ENCODE measurements around the gene IWS1. TPM values are rescaled to one million over a fixed set of nuclear protein-coding genes. Genes with fewer than 3 reads are reported as not detected.

The IWS1 gene
- total and polyA plus RNA-seq, 10 donors: 18.8 to 59.7 (median 43.3) TPM

DNA sequence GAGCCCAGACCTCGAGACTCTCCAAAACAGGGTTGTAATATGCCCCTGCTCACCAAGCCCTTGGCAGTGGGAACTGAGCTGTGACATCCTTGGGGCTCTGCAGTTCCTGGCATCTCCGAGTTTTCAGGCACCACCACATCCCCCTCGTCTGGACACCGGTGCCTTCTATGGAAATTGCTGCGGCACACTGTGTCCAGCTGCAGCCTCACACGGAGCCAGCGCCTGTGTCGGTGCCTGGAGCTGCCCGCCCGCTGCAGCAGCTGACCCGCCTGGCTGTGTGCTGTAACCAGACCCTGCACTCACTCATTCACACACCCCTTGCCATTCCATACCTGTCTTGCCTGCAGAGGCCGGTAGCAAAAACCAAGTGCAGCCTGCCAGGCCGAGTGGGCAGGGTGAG is 11.8 kb downstream of the IWS1 start:
- Histone ChIP-seq H3K36me3 (peaks cover 0 to 87% (median 27%) of the 10 kb centered on the region in 6 donors), H3K9me3 (no peaks in the 10 kb centered on the region), H3K4me1 (peaks cover 8 to 81% (median 56%) of the 10 kb centered on the region in 6 donors), H3K27me3 (replicated peaks in 1 of 7) (no peaks in the 10 kb centered on the region), H3K27ac (peak overlapping the region in 5 of 8 donors; percentile 44 to 67 (median 61)), H3K4me3 (no peak overlapping the region)
- DNase-seq: no peak
- TF ChIP-seq POLR2AphosphoS5 (IDR thresholded peaks at IDR 0.05): peak in 1 of 3 donors; percentile 59
- TF ChIP-seq POLR2A (IDR thresholded peaks at IDR 0.05): no peak
- WGBS, 5 donors: 91 to 95% (median 92%) methylated on average over 13 of the region's 13 CpGs
- intact Hi-C loops (cut with DNase I; ENCODE audit: low total_unique reads): no loop called here

DNA sequence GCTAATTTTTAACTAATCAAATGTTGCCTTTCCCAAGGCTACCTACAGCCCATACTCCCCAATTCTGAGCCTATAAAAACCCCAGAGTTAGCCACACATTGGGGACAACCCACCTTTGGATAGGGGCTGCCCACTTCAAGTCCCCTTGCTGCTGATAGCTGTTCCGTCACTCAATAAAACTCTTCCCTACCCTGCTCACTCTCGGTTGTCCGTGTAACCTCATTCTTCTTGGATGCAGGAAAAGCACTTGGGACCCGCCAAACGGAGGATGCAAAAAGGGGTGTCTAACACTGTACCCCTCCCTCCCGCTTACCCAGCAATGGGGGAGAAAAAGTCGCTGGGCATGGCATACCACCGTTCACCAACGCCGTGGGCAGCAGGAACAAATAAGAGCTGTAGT is 12.2 kb downstream of the IWS1 start:
- TF ChIP-seq POLR2A (IDR thresholded peaks at IDR 0.05): no peak
- no peak for TF ChIP-seq POLR2AphosphoS5 (IDR thresholded peaks at IDR 0.05)
- TF ChIP-seq, protein P1, sequence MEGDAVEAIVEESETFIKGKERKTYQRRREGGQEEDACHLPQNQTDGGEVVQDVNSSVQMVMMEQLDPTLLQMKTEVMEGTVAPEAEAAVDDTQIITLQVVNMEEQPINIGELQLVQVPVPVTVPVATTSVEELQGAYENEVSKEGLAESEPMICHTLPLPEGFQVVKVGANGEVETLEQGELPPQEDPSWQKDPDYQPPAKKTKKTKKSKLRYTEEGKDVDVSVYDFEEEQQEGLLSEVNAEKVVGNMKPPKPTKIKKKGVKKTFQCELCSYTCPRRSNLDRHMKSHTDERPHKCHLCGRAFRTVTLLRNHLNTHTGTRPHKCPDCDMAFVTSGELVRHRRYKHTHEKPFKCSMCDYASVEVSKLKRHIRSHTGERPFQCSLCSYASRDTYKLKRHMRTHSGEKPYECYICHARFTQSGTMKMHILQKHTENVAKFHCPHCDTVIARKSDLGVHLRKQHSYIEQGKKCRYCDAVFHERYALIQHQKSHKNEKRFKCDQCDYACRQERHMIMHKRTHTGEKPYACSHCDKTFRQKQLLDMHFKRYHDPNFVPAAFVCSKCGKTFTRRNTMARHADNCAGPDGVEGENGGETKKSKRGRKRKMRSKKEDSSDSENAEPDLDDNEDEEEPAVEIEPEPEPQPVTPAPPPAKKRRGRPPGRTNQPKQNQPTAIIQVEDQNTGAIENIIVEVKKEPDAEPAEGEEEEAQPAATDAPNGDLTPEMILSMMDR (IDR thresholded peaks at IDR 0.05 in 8 of 11, conservative IDR thresholded peaks at IDR 0.05 in 3 of 11): no peak
- no peaks in the 10 kb centered on the region for H3K27me3 ChIP-seq (replicated peaks in 1 of 7)
- no peak for DNase-seq
- H3K4me1 ChIP-seq: peaks cover 9 to 85% (median 60%) of the 10 kb centered on the region in 6 donors
- no peak overlapping the region for H3K4me3 ChIP-seq
- 77 to 92% (median 82%) methylated on average over 10 of the region's 10 CpGs for WGBS, 5 donors
- intact Hi-C loops (cut with DNase I; ENCODE audit: low total_unique reads): no loop called here
- peak overlapping the region in 6 of 8 donors; percentile 44 to 67 (median 60) for H3K27ac ChIP-seq
- no peaks in the 10 kb centered on the region for H3K9me3 ChIP-seq
- H3K36me3 ChIP-seq: peaks cover 0 to 83% (median 25%) of the 10 kb centered on the region in 6 donors

DNA sequence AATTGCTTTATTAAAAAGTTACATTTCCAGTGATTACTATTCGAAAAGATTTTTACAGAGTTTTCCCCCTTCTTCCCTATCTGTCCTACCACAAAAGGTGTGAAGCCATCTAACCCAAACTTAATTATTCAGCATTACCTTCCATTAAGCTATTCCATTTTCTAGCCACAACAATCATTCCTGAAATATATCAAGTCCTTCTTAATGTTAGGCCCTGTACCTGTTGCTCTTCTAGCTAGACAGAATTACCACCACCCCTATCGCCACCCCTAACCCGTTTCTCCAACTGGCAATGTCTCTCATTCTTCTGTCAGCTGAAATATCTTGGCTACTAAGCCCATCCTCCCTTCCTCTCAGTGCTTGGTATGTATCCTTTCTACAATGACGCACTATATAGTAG is 13.9 kb downstream of the IWS1 start:
- WGBS, 5 donors: 88 to 96% (median 93%) methylated on average over 4 of the region's 4 CpGs
- intact Hi-C loops (cut with DNase I; ENCODE audit: low total_unique reads): no loop called here

DNA sequence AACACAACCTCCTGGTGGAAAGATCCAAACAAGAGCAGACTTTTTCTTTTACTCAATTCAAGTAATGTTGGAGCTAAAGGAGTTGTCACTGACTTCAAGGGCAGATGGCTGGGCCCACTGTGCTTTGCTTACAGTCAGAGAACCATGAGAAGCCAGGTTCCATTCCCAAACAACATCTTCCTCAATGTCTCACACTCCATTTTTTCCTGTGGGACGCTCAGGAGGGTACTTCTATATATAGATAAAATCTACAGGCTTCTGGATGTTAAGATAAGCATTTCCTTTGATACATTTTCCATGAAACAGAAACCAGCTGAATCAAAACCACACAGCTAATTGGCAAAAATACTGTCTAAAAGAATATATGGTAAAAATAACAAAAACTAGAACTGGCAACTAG is 14.4 kb downstream of the IWS1 start:
- no peaks in the 10 kb centered on the region for H3K27me3 ChIP-seq (replicated peaks in 1 of 7)
- no peak overlapping the region for H3K4me3 ChIP-seq
- H3K36me3 ChIP-seq: peaks cover 0 to 61% (median 10%) of the 10 kb centered on the region in 6 donors
- TF ChIP-seq POLR2A (IDR thresholded peaks at IDR 0.05) (no peak), POLR2AphosphoS5 (IDR thresholded peaks at IDR 0.05) (no peak)
- TF ChIP-seq, protein P1 (IDR thresholded peaks at IDR 0.05 in 8 of 11, conservative IDR thresholded peaks at IDR 0.05 in 3 of 11): no peak
- peaks cover 21 to 100% (median 80%) of the 10 kb centered on the region in 6 donors for H3K4me1 ChIP-seq
- no peak for DNase-seq
- no peaks in the 10 kb centered on the region for H3K9me3 ChIP-seq
- intact Hi-C loops (cut with DNase I; ENCODE audit: low total_unique reads): no loop called here
- H3K27ac ChIP-seq: peak overlapping the region in 4 of 8 donors; percentile 0 to 65 (median 4)
- 31 to 58% (median 55%) methylated on average over 1 of the region's 1 CpG for WGBS, 5 donors

More for the DNA sequence above, 13.9 kb downstream of the IWS1 start:
- no peak for DNase-seq
- no peak for TF ChIP-seq POLR2AphosphoS5 (IDR thresholded peaks at IDR 0.05)
- TF ChIP-seq, protein P1 (IDR thresholded peaks at IDR 0.05 in 8 of 11, conservative IDR thresholded peaks at IDR 0.05 in 3 of 11): no peak
- Histone ChIP-seq H3K27me3 (replicated peaks in 1 of 7) (no peaks in the 10 kb centered on the region), H3K36me3 (peaks cover 0 to 66% (median 13%) of the 10 kb centered on the region in 6 donors), H3K4me1 (peaks cover 21 to 97% (median 76%) of the 10 kb centered on the region in 6 donors), H3K9me3 (no peaks in the 10 kb centered on the region), H3K4me3 (no peak overlapping the region), H3K27ac (peak overlapping the region in 5 of 8 donors; percentile 0 to 65 (median 9))
